GDM1 (cell line): ENCODE data around the gene MYO1C.
A peak's percentile ranks its signal among the peaks of the same experiment; 100 is the strongest.
"Not testable (repeated sequence)": the region's sequence is repeated elsewhere in the genome, so short reads cannot be mapped to it uniquely, and the experiment has no call there.

Experiments
- DNase-seq: peaks from one replicate; lab custom pipeline; 2025; lab: John Stamatoyannopoulos, UW

MYO1C gene

GRCh38 chr17:1464186-1464585 is 28.3 kb downstream of the MYO1C start:
- DNase-seq: no peak

- DNase-seq: no peak
These were observed 30.0 kb downstream of the MYO1C start for GRCh38 chr17:1462164-1463112.

- no peak for DNase-seq
These were observed 31.1 kb downstream of the MYO1C start for GRCh38 chr17:1461198-1461944.

- DNase-seq: no peak
These were observed 32.3 kb downstream of the MYO1C start for GRCh38 chr17:1460233-1460632.

GRCh38 chr17:1455797-1456599 is 36.5 kb downstream of the MYO1C start, which contains the start of gene CRK:
TSS of gene CRK (minus strand) at chr17:1456232. CDS start at chr17:1456117, 115 bp downstream.
- peak; percentile 95 for DNase-seq

GRCh38 chr17:1455291-1455796 is 37.1 kb downstream of the MYO1C start:
- no peak for DNase-seq

- DNase-seq: no peak
These were observed 37.9 kb downstream of the MYO1C start for GRCh38 chr17:1454541-1454940.

GRCh38 chr17:1453694-1454093 is 38.8 kb downstream of the MYO1C start:
- not testable (repeated sequence) for DNase-seq

GRCh38 chr17:1452836-1453235 is 39.6 kb downstream of the MYO1C start:
- no peak for DNase-seq

GRCh38 chr17:1450261-1450660 is 42.2 kb downstream of the MYO1C start:
- not testable (repeated sequence) for DNase-seq

- no peak for DNase-seq
These were observed 43.0 kb downstream of the MYO1C start for GRCh38 chr17:1449412-1449967.

GRCh38 chr17:1447052-1447451 is 45.4 kb downstream of the MYO1C start:
- DNase-seq: no peak

- DNase-seq: no peak
These were observed 46.3 kb downstream of the MYO1C start for GRCh38 chr17:1446201-1446600.

- not testable (repeated sequence) for DNase-seq
These were observed 46.8 kb downstream of the MYO1C start for GRCh38 chr17:1445695-1446094.

GRCh38 chr17:1442721-1443120 is 49.8 kb downstream of the MYO1C start:
- not testable (repeated sequence) for DNase-seq

GRCh38 chr17:1442187-1442586 is 50.3 kb downstream of the MYO1C start:
- no peak for DNase-seq

GRCh38 chr17:1440921-1441320 is 51.6 kb downstream of the MYO1C start:
- no peak for DNase-seq

GRCh38 chr17:1438593-1439083 is 53.8 kb downstream of the MYO1C start:
- DNase-seq: no peak

GRCh38 chr17:1435326-1435725 is 57.2 kb downstream of the MYO1C start:
- DNase-seq: no peak

GRCh38 chr17:1434150-1434549 is 58.3 kb downstream of the MYO1C start:
- no peak for DNase-seq

GRCh38 chr17:1431631-1432104 is 60.8 kb downstream of the MYO1C start:
- DNase-seq: no peak
